Fibroblast of the aortic adventitia (primary cell): ENCODE data around the gene NOM1. TPM values are rescaled to one million over a fixed set of nuclear protein-coding genes. Genes with fewer than 3 reads are reported as not detected.

Source experiments
- DNase-seq: peaks from one replicate; pipeline ENCODE4 v3.0.0-alpha.2; 2010; ENCODE audit warnings: low read depth
- H3K4me3 ChIP-seq: 2 replicates; pipeline ENCODE4 v1.5.1; 2011; ENCODE audit warnings: low read depth, mild to moderate bottlenecking, control low read depth, low read length, moderate library complexity
- total RNA-seq: library from RNA; depleted of rRNA; stranded (reverse); fragments of >200 nt; gene quantifications from 2 replicates; pipeline ENCODE4 v1.2.3, GENCODE V29; 2012; ENCODE audit warnings: low replicate concordance
- TF ChIP-seq, protein P1 (sequence below): IDR thresholded peaks from 2 replicates; pipeline ENCODE4 v1.5.1; 2011; ENCODE audit warnings: mild to moderate bottlenecking, low read length, control low read depth, inconsistent platforms; ENCODE audit not compliant: insufficient read depth

The NOM1 gene
- total RNA-seq, 1 donor, result 10.8 TPM

DNA sequence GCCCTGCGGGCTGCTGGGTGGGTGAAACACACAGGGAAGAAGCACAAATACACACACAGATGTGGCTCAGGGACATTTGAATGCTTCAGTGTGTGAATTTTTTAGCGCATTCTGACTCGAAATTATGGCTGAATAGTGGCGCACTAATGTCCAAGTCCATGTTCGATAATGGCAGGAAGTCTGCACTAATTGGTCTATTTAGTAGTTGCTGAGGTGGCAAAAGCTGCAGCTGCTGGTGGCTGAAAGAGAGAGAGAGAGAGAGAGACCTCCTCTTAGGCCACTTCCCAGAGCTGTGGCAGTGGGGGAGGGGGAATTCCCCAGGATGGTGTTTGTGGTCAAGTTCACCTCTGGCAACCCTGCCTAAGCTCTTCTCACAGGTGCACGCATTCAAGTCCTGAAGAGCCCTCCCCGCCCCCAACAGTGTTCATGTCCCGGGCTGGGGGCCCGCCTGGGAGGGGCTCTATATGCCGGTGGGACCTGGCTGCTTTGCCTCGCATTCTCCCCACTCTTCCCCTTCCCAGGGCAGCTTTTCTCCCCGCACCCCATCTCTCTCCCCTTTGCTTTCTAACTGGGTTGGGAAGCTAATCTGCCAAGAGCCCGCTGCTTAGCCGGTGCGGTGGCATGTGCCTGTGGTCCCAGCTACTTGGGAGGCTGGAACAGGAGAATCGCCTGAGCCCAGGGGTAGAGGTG lies 67.0 kb downstream of the NOM1 start:
- no peak overlapping the region for H3K4me3 ChIP-seq

DNA sequence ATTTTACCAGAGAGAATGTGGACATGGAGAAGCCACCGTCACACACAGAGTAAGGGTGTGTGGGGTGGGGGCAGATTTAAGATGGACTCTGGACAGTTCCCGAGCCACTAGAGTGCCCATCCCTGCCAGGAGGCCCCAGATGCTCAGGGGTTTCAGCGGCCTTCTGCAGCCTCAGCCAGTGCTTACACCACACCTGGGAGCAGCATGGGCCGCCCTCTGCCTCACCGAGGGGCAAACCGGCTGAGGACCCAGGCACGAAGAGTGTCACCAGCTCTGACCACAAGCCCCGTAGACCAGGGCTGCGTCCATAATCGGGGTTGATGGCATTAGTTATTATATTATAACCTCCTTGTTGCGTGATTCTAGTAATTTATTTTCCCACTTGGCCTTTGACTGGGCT lies 67.6 kb downstream of the NOM1 start:
- DNase-seq, result no peak
- no peak overlapping the region for H3K4me3 ChIP-seq
- TF ChIP-seq, protein P1, sequence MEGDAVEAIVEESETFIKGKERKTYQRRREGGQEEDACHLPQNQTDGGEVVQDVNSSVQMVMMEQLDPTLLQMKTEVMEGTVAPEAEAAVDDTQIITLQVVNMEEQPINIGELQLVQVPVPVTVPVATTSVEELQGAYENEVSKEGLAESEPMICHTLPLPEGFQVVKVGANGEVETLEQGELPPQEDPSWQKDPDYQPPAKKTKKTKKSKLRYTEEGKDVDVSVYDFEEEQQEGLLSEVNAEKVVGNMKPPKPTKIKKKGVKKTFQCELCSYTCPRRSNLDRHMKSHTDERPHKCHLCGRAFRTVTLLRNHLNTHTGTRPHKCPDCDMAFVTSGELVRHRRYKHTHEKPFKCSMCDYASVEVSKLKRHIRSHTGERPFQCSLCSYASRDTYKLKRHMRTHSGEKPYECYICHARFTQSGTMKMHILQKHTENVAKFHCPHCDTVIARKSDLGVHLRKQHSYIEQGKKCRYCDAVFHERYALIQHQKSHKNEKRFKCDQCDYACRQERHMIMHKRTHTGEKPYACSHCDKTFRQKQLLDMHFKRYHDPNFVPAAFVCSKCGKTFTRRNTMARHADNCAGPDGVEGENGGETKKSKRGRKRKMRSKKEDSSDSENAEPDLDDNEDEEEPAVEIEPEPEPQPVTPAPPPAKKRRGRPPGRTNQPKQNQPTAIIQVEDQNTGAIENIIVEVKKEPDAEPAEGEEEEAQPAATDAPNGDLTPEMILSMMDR, result no peak

More for the DNA sequence above, 67.0 kb downstream of the NOM1 start:
- TF ChIP-seq, protein P1, result no peak
- DNase-seq, result no peak

DNA sequence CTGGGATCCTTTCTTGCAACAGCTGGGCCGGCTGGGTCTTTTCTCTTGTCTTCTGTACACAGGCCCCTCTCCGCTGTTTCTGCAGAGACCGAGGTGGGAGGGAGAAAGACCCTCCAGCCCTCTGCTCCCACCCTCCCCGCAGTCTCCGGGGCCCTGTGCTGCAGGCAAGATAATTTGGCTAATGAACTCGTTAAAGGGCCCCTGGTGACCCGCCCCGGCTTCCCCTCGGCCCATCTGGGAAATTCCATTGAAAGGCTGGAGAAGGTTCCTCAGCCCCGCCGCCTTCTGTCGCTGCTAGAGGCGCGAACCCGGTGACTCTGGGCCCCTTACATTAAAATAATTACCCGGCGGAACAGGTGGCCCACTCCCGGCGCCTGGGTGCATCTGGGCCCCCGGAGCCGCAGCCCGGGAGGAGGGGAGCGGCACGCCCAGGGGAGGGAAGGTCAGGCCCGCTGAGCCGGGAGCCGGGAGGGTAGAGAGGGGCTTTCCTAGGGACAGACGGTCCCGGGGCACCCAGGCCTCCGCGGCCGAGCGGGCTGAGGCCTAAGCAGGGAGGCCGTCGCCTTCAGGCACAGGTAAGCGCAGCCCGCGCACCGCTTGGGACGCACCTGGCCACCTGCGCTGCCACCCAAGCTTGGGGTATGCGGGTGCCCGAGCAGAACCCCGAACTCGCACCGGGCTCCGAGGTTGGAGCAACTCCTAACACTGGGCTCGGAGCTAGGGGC lies 68.3 kb downstream of the NOM1 start:
- DNase-seq, result no peak
- no peak overlapping the region for H3K4me3 ChIP-seq
- TF ChIP-seq, protein P1, result no peak

DNA sequence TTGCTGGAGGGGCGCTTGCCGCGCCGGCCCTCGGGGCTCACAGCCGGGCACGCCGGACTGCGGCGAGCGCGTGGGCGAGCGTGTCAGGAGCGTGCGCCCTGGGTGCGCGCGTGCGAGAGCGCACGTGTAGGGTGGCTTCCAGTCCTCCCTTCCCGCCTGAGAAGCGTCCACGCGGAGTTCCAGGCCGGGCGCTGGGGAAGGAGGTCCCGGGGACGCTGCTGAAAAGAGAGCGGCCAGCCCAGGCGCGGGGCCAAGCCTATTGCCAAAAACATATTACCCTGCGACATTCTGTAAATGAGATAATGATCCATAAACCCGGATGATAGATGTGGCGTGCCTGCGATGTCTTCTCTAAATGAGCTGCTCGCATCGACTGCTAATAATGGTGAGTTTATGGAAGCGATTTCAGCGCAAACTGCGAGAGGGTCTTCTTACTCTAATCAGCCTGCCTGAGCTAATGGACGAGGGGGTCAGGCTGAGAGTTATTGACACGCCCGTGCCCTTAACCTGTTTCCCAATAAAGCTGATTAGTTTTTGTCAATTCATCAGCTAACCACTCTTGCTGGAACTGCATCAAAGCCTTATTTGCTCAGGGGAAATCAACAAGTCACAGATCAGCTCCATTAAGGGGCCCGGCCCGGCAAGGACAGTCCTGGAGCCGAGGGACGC lies 69.0 kb downstream of the NOM1 start:
- TF ChIP-seq, protein P1, result no peak
- H3K4me3 ChIP-seq, result no peak overlapping the region
- DNase-seq, result no peak

DNA sequence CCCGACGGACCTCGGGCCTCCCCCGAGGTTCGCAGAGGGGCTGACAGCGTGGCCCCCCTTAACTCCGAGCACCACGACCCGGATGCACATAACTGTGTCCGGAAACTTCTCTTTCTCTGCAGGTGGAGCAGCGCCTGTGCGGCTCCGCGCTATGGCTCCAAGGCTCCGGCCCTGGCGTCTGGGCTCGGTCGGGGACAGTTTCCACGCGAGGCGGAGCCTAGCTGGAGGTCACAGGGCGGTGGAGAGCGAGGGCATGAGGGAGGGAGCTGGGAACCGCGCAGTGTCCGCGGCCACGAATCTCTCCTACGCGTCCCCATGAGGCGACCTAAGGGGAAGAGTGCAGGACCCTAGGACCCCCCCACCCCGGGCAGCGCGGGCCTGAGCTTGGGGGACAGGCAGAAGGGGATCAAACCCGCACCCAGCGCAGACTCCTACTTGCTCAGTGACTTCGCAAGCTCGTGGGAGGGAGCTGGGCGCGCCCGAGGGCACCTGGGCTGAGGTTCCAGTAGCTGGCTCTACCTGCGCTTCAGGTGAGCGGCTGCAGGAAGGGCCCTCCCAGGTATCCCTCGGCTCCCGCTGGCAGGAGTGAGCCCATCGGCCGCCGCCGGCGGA lies 69.6 kb downstream of the NOM1 start:
- no peak overlapping the region for H3K4me3 ChIP-seq
- DNase-seq, result no peak
- TF ChIP-seq, protein P1, result no peak

DNA sequence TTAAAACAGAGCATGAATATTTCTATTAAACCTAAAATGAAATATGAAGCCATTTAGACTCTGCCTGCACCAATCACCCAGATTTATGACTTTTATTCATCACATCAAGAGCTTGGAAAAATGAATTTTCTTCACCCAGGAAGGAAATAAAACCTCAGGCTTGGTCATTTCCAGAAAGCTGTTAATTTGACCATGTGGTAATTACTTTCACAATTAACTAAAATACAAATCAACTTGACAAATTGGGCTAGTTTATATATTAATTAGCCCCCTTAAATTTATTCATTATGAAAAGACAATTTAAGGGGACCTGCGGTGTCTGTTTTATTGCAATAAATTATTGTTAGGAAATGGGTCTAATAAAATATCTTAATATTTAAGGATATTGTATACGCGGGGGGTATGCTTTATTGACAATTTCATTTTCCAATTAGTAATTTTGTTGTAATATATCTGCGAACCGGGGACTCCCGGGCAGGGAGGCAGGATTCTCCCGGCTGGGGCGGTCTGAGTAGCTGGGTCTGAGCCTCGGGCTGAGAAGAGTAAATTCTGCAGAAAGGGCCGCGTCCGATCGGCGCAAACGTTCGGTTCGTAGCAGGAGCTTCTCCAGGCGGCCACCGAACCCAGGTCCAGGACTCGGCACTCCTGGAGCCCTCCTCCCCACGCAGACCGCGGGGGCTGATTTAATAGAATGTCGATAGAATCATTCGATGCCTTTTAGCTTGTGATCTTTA lies 70.4 kb downstream of the NOM1 start:
- no peak overlapping the region for H3K4me3 ChIP-seq
- DNase-seq, result no peak
- TF ChIP-seq, protein P1, result no peak
